HG03442 (cell line): ENCODE data around the gene ZNF367.
A peak's percentile ranks its signal among the peaks of the same experiment; 100 is the strongest.

ENCODE experiments used
- ATAC-seq: cut with Tn5 transposase; IDR thresholded peaks from one replicate; pipeline ENCODE4 v1.9.1; 2021; ENCODE audit warnings: mild to moderate bottlenecking, moderate library complexity; ENCODE audit not compliant: unreplicated experiment

ZNF367 gene

GRCh38 chr9:96437454-96437853 lies 19.3 kb upstream of the ZNF367 start:
- ATAC-seq = no peak

GRCh38 chr9:96436456-96437126 lies 18.4 kb upstream of the ZNF367 start:
- no peak for ATAC-seq

DNA sequence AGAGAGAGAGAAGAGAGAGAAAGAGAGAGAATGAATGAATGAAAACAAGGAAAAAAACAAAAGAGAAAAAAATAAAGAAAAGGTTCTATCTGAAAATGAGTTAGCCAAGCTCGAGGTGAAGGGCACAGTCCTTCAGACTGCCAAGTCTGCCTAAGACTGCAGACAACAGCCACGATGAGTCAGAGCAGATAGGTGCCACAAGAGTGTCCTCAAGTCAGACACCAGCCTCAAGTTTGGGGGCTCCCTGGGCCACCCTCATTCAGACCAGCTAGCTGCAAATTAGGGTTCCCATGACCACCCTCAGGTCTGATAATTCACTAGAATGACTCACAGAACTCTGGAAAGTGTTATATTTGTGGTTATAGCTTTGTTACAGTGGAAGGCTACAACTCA lies 17.9 kb upstream of the ZNF367 start:
- ATAC-seq = no peak

- ATAC-seq = no peak
These were observed 17.2 kb upstream of the ZNF367 start for GRCh38 chr9:96435345-96435744.

DNA sequence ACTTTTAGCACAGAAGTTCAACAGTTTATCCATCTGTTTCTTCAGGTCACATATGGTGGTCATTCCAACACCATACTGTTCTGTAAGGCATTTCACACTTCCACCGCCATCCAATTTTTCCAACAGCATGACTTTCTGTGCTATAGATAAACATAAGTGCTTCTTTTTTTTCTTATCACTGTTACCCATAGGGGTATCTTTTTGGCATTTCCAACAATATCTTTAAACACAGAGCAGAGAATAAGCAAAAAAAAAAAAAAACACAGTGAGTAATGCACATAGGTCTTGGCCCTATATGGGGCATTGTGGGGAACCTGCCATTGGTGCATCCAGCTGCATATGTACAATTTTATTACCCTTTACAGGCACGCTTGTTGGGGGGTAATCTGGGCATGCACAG lies 12.2 kb upstream of the ZNF367 start:
- no peak for ATAC-seq

GRCh38 chr9:96429732-96430131 lies 11.6 kb upstream of the ZNF367 start:
- ATAC-seq = no peak

GRCh38 chr9:96425500-96426169 lies 7.5 kb upstream of the ZNF367 start:
- no peak for ATAC-seq

DNA sequence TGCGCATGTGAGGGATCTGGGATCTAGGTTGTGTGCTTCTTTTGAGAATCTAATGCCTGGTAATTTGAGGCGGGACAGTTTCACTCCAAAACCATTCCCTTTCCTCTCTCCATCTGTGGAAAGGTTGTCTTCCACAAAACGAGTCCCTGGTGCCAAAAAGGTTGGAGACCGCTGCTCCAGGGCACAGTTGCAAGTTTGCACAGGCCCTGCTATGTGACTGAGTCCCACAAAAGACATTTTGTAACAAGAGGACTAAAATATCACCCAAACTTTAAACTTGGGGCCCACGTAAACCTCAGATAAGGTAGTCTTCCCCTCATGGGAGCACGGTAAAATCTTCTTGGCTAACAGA lies 5.8 kb upstream of the ZNF367 start:
- ATAC-seq = no peak

- ATAC-seq = no peak
These were observed 5.3 kb upstream of the ZNF367 start for GRCh38 chr9:96423322-96423984.

GRCh38 chr9:96420468-96421219 lies 2.5 kb upstream of the ZNF367 start:
- no peak for ATAC-seq

DNA sequence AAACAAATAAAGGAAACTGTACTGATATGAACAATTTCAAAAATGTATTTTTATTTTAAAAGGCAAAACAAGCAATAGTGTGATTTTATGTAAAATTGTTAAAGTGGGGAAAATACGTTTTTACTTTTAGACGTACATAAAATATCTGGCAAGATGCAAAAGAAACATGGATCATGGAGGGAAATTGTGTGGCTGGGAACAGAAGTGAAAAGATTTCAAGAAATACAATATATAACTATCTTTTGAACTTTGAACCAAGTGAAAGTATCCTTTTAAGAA lies 1.5 kb upstream of the ZNF367 start:
- ATAC-seq = no peak

- peak; percentile 28 for ATAC-seq
These were observed 935 bp upstream of the ZNF367 start for GRCh38 chr9:96418920-96419690.

- ATAC-seq = no peak
These were observed 498 bp downstream of the ZNF367 start for GRCh38 chr9:96417661-96418082.

DNA sequence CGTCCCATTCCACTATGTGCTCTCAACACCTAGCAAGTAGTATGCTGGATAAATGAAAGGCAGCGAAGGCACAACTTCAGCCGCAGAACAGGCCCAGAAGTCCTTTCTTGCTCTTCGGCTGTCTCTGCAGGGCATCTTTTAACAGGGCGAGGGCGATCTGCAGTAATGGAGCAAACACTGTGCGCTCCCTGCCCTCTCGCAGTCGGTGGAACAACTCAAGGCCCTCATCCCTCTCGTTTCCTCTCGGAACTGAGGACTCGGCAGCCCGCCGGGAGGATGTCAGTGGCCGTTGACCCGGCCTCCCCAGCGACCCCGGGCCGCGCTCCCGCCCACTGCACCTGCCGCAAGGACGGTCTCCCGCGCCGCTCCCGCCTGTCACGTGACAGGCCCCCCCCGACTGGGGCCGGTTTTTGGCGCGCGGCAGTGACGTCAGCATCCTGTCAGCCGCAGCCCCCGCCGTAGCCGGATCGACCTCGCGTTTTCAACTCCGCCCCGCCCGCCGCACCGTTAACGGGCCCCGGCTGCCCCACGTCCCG lies 1.1 kb downstream of the ZNF367 start:
- no peak for ATAC-seq

GRCh38 chr9:96413302-96414221 lies 4.6 kb downstream of the ZNF367 start:
- peak; percentile 14 for ATAC-seq

- no peak for ATAC-seq
These were observed 5.8 kb downstream of the ZNF367 start for GRCh38 chr9:96412174-96412913.

- ATAC-seq = no peak
These were observed 6.9 kb downstream of the ZNF367 start for GRCh38 chr9:96411129-96411838.
